A673 (cell line): ENCODE results near the gene SMARCD2. TPM values are rescaled to one million over a fixed set of nuclear protein-coding genes. Genes with fewer than 3 reads are reported as not detected.
A peak's percentile ranks its signal among the peaks of the same experiment; 100 is the strongest.

Experiments
- BruUV-seq: library from RNA; stranded (reverse); fragments of 400-500 nt; replicated peaks from 2 replicates; lab custom pipeline; 2021; lab: Mats Ljungman, UMichigan
- CTCF ChIA-PET: fragments of 300-600 bp; sonication (Branson Sonifier 250); formaldehyde crosslinking; loops from one replicate; lab custom pipeline; 2022; ENCODE audit warnings: antibody characterized with exemption; lab: Charles Lee
- POLR2A ChIA-PET: fragments of 300-600 bp; sonication (Branson Sonifier 250); formaldehyde crosslinking; loops from one replicate; lab custom pipeline; 2022; ENCODE audit warnings: antibody characterized with exemption; ENCODE audit not compliant: low non-redundant PET; lab: Charles Lee
- DNase-seq: peaks from one replicate; pipeline ENCODE4 v3.0.0-alpha.2; 2015; ENCODE audit warnings: low spot score
- H3K27ac ChIP-seq: fragments of 200-600 bp; sonication (generic); 2 replicates; pipeline ENCODE4 v1.5.1; 2016; ENCODE audit warnings: mixed run types, low read depth, mild to moderate bottlenecking, mixed read lengths, antibody characterized with exemption, low read length; ENCODE audit not compliant: poor library complexity, severe bottlenecking
- H3K27me3 ChIP-seq: fragments of 200-600 bp; sonication (generic); replicated peaks from 2 replicates; pipeline ENCODE4 v1.6.1; 2017; ENCODE audit warnings: mixed run types, low read depth, mild to moderate bottlenecking, mixed read lengths, antibody characterized with exemption, low read length; ENCODE audit not compliant: insufficient read depth, poor library complexity
- H3K36me3 ChIP-seq: fragments of 200-600 bp; sonication (generic); 2 replicates; pipeline ENCODE4 v1.6.1; 2016; ENCODE audit warnings: mixed run types, mild to moderate bottlenecking, mixed read lengths, antibody characterized with exemption, low read length; ENCODE audit not compliant: insufficient read depth, poor library complexity, severe bottlenecking
- H3K4me1 ChIP-seq: fragments of 200-600 bp; sonication (generic); 2 replicates; pipeline ENCODE4 v1.6.1; 2017; ENCODE audit warnings: mixed run types, mild to moderate bottlenecking, mixed read lengths, antibody characterized with exemption, low read length; ENCODE audit not compliant: insufficient read depth, poor library complexity, severe bottlenecking
- H3K4me3 ChIP-seq: fragments of 200-600 bp; sonication (generic); 2 replicates; pipeline ENCODE4 v1.5.1; 2016; ENCODE audit warnings: low read depth, mixed run types, mild to moderate bottlenecking, mixed read lengths, low read length; ENCODE audit not compliant: poor library complexity, severe bottlenecking
- H3K9me3 ChIP-seq: fragments of 200-600 bp; sonication (generic); 2 replicates; pipeline ENCODE4 v1.6.1; 2016; ENCODE audit warnings: mixed run types, low read depth, mild to moderate bottlenecking, mixed read lengths, antibody characterized with exemption, low read length; ENCODE audit not compliant: poor library complexity, severe bottlenecking
- CTCF ChIP-seq: fragments of 300-800, 200-600 bp; sonication (generic); conservative IDR thresholded peaks from 2 replicates; pipeline ENCODE4 v1.5.1; 2017; ENCODE audit warnings: low read depth, mild to moderate bottlenecking, antibody characterized with exemption, low read length, moderate library complexity, mixed read lengths
- EZH2 ChIP-seq: fragments of 200-600 bp; sonication (generic); IDR thresholded peaks from 2 replicates; pipeline ENCODE4 v1.6.1; 2017; ENCODE audit warnings: borderline replicate concordance, low read depth, mild to moderate bottlenecking, mixed read lengths, antibody characterized with exemption, low read length; ENCODE audit not compliant: poor library complexity, severe bottlenecking
- intact Hi-C: fragments of 100-400 bp; cut with micrococcal nuclease; formaldehyde crosslinking; loops from one replicate; pipeline ENCODE4 v1.10.0; 2022; ENCODE audit not compliant: unreplicated experiment
- total RNA-seq: library from RNA; stranded (reverse); gene quantifications from 2 replicates; pipeline ENCODE4 v1.2.3, GENCODE V29; 2021

SMARCD2 gene
- total RNA-seq, 1 experiment from 2014 or later, result 71.9 TPM

- TF ChIP-seq CTCF (no peak), EZH2 (no peak)
- H3K4me3 ChIP-seq, result no peak overlapping the region
- no peak overlapping the region for H3K27ac ChIP-seq
- intact Hi-C loops, result loop anchor here (2.0 kb wide), 1 partner anchor 133 kb away; the partner anchor contains the start of gene LIMD2
- no peaks in the 10 kb centered on the region for H3K9me3 ChIP-seq
- ChIA-PET CTCF (interaction anchor here (0.6 to 0.7 kb wide), 3 partner anchors 9 to 212 kb away, joined by 3 to 4 read pairs (median 3); partner anchors contain the start of genes CCDC47, DDX42 and MAP3K3), POLR2A (no interaction called here)
- H3K27me3 ChIP-seq, result no peaks in the 10 kb centered on the region
- BruUV-seq, result no TSS peak
- no peak for DNase-seq
- H3K36me3 ChIP-seq, result peaks cover 79% of the 10 kb centered on the region
- peaks cover 28% of the 10 kb centered on the region for H3K4me1 ChIP-seq
These were observed 8.6 kb downstream of the SMARCD2 start for GRCh38 chr17:63833741-63834373.

GRCh38 chr17:63833026-63833740 is 9.3 kb downstream of the SMARCD2 start:
- intact Hi-C loops, result no loop called here
- ChIA-PET CTCF (interaction anchor here (0.6 kb wide), 1 partner anchor 59 kb away, joined by 3 read pairs; the partner anchor contains the start of genes CCDC47 and DDX42), POLR2A (no interaction called here)
- TF ChIP-seq CTCF (no peak), EZH2 (no peak)
- Histone ChIP-seq H3K9me3 (no peaks in the 10 kb centered on the region), H3K36me3 (peaks cover 83% of the 10 kb centered on the region), H3K27me3 (no peaks in the 10 kb centered on the region), H3K4me1 (peaks cover 28% of the 10 kb centered on the region), H3K27ac (no peak overlapping the region), H3K4me3 (no peak overlapping the region)
- DNase-seq, result no peak
- no TSS peak for BruUV-seq

GRCh38 chr17:63832455-63832854 is 10.0 kb downstream of the SMARCD2 start:
- no peaks in the 10 kb centered on the region for H3K27me3 ChIP-seq
- intact Hi-C loops, result no loop called here
- CTCF ChIA-PET, result no interaction called here
- H3K27ac ChIP-seq, result no peak overlapping the region
- no peaks in the 10 kb centered on the region for H3K9me3 ChIP-seq
- BruUV-seq, result TSS peak; percentile 23
- DNase-seq, result no peak
- H3K4me3 ChIP-seq, result no peak overlapping the region
- TF ChIP-seq CTCF (no peak), EZH2 (no peak)
- H3K4me1 ChIP-seq, result peaks cover 22% of the 10 kb centered on the region
- POLR2A ChIA-PET, result no interaction called here
- peaks cover 83% of the 10 kb centered on the region for H3K36me3 ChIP-seq
